Right cardiac atrium (tissue), 5 donors: Measurements from ENCODE around the gene ZNF785. TPM values are rescaled to one million over a fixed set of nuclear protein-coding genes. Genes with fewer than 3 reads are reported as not detected.
"Not testable (repeated sequence)": the region's sequence is repeated elsewhere in the genome, so short reads cannot be mapped to it uniquely, and the experiment has no call there.

Experiments
- ATAC-seq, 2 donors: fragments of 200-7000 bp; cut with Tn5 transposase; one replicate each; pipeline versions ENCODE4 v1.8.0 to v1.9.1; 2020; ENCODE audit warnings: moderate library complexity in 2 of 2, mild to moderate bottlenecking in 1 of 2
- DNase-seq, 3 donors: peaks; one replicate each; pipeline ENCODE4 v3.0.0-alpha.2; 2020
- H3K27ac ChIP-seq: one replicate; pipeline ENCODE4 v1.5.1; 2013; ENCODE audit warnings: mild to moderate bottlenecking, low read length, control low read depth, moderate library complexity
- H3K27me3 ChIP-seq: one replicate; pipeline ENCODE4 v1.6.1; 2013; ENCODE audit not compliant: control insufficient read depth, insufficient read depth
- H3K4me1 ChIP-seq: one replicate; pipeline ENCODE4 v1.6.1; 2013; ENCODE audit warnings: low read length; ENCODE audit not compliant: control insufficient read depth, insufficient read depth
- H3K4me3 ChIP-seq: one replicate; pipeline ENCODE4 v1.5.1; 2013; ENCODE audit warnings: low read length, control low read depth
- H3K9me3 ChIP-seq: one replicate; pipeline ENCODE4 v1.6.1; 2013; ENCODE audit warnings: low read length; ENCODE audit not compliant: control insufficient read depth
- WGBS: extraction: QIAGEN DNeasy Blood & Tissue Kit; methylation state at CpG from one replicate; pipeline ENCODE4 v1.1.7; 2013; 5-methylcytosine and 5-hydroxymethylcytosine counted together
- intact Hi-C, 4 donors: fragments of 100-400 bp; cut with DNase I; formaldehyde crosslinking; loops; one replicate each; pipeline versions ENCODE4 v1.11.0 to v1.14.0; 2022 to 2023
- polyA plus RNA-seq: library from polyadenylated mRNA; stranded (reverse); fragments of 200-250 nt; gene quantifications from one replicate; pipeline ENCODE4 v1.2.3, GENCODE V29; 2013
- total RNA-seq, 4 donors: library from RNA; stranded (reverse); fragmentation: NEBNext Ultra II Directional; extraction: Animal tissue kit (Norgen Biotek cat#: 25700); gene quantifications; one replicate each; pipeline ENCODE4 v1.2.1, GENCODE V29; 2021
- donor health status: healthy with polysubstance abuse.
- donor health status: DM: no; HTN: yes; CAD: no.
- donor health status: DM: no; HTN: no; CAD: no.
- donor health status: DM: no; HTN: yes; CAD: no; lungs with severe emphysema.
- donor health status: DM: yes; HTN: yes; CAD: no.

ZNF785 gene
- total and polyA plus RNA-seq, 5 donors, result 4.3 to 9.7 (median 9.0) TPM

DNA sequence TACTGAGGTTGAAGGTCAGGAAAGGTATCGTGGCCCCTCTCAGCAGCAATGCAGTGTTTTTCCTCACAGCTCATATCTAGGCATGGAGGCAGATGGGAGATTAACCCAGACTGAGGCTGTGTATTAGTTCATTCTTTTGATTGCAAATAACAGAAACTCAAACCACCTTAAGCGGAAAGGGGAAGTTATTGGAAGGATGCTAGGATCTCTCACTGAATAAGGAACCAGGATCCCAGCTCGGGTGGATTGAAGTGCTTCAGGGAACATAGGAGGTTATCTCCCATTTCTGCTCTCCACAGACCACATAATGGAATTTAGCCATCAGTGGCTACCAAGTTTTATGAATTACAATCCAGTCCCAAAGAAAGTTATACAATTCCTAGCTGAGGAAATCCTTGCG lies 16.5 kb upstream of the ZNF785 start:
- no peak overlapping the region for H3K27ac ChIP-seq
- intact Hi-C loops, result loop anchor here in 2 of 4 donors (10.0 kb wide), 2 partner anchors 157 to 167 kb away; partner anchors contain the start of genes DCTPP1 (in 1 of the 2) and SEPHS2 (in 1 of the 2)
- WGBS, result 80% methylated on average over 4 of the region's 4 CpGs
- no peak for DNase-seq
- H3K4me1 ChIP-seq, result no peaks in the 10 kb centered on the region
- no peak overlapping the region for H3K4me3 ChIP-seq
- no peaks in the 10 kb centered on the region for H3K27me3 ChIP-seq
- no peak for ATAC-seq
- H3K9me3 ChIP-seq, result no peaks in the 10 kb centered on the region

DNA sequence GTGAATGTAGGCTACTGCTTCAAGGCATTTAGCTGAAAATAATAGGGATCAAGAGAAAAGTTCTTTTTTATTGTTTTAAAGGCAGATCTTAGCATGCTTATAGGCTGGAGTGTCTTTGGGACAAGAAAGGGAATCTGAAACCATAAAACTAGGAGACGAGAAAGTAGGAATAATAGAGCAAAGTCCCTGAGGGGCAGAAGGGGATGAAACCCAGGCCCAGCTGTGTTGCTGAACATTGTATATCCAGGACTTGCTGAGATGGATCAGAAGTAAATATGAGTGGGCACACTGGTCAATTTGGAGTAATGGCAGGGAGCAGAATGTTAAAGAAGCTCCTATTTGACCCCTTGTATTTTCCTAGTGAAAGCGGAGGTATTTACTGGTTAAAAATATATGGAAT lies 15.4 kb upstream of the ZNF785 start:
- no peaks in the 10 kb centered on the region for H3K27me3 ChIP-seq
- 96% methylated on average over 2 of the region's 2 CpGs for WGBS
- H3K4me3 ChIP-seq, result no peak overlapping the region
- DNase-seq (no peak), ATAC-seq (no peak)
- intact Hi-C loops, result loop anchor here in 2 of 4 donors (10.0 kb wide), 2 partner anchors 156 to 166 kb away; partner anchors contain the start of genes DCTPP1 (in 1 of the 2) and SEPHS2 (in 1 of the 2)
- H3K4me1 ChIP-seq, result no peaks in the 10 kb centered on the region
- H3K9me3 ChIP-seq, result no peaks in the 10 kb centered on the region
- no peak overlapping the region for H3K27ac ChIP-seq

DNA sequence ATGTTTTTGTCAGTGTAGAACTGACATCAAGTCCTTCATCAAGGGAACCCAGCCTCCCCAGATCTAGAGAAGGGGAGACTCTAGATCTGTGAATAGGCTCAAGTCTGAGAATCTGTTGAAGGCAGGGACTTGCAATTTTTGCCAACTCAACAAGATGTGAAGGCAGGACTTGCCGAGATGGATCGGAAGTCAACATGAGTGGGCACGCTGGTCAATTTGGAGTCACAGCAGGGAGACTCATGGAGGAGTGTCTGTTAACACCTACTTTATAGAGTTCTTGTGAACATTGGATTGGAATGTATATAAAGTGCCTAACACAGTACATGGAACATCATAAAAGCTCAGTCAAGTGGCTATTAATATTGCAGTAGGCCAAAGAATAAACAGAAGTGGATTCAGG lies 14.7 kb upstream of the ZNF785 start:
- intact Hi-C loops, result loop anchor here in 2 of 4 donors (10.0 kb wide), 2 partner anchors 155 to 165 kb away; partner anchors contain the start of genes DCTPP1 (in 1 of the 2) and SEPHS2 (in 1 of the 2)
- 96% methylated on average over 3 of the region's 3 CpGs for WGBS
- Histone ChIP-seq H3K4me3 (no peak overlapping the region), H3K9me3 (no peaks in the 10 kb centered on the region), H3K4me1 (no peaks in the 10 kb centered on the region), H3K27ac (no peak overlapping the region), H3K27me3 (no peaks in the 10 kb centered on the region)
- no peak for ATAC-seq
- no peak for DNase-seq

DNA sequence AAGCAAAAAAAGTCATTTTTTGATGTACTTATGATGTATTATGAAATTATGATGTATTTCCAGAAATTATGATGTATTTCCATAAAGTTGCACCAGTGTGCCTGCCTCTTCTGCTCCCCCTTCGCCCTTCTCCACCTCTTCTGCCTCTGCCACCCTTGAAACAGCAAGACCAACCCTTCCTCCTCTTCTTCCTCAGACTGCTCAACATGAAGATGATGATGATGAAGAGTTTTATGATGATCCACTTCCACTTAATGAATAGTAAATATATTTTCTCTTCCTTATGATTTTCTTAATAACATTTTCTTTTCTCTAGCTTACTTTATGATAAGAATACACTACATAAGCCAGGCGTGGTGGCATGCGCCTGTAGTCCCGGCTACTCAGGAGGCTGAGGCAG lies 7.4 kb upstream of the ZNF785 start:
- 95% methylated on average over 4 of the region's 4 CpGs for WGBS
- intact Hi-C loops, result no loop called here
- Histone ChIP-seq H3K27me3 (no peaks in the 10 kb centered on the region), H3K4me3 (no peak overlapping the region), H3K9me3 (no peaks in the 10 kb centered on the region), H3K27ac (no peak overlapping the region), H3K4me1 (no peaks in the 10 kb centered on the region)
- ATAC-seq, result no peak
- no peak for DNase-seq

DNA sequence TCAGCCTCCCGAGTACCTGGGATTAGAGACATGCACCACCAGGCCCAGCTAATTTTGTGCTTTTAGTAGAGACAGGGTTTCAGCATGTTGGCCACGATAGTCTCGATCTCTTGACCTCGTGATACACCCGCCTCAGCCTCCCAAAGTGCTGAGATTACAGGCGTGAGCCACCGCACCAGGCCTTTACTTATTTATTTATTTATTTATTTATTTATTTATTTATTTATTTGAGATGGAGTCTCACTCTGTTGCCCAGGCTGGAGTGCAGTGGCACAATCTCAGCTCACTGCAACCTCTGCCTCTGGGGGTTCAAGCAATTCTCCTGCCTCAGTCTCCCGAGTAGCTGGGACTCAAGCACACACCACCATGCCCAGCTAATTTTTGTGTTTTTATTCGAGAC lies 5.4 kb upstream of the ZNF785 start:
- WGBS, result 97% methylated on average over 9 of the region's 9 CpGs

DNA sequence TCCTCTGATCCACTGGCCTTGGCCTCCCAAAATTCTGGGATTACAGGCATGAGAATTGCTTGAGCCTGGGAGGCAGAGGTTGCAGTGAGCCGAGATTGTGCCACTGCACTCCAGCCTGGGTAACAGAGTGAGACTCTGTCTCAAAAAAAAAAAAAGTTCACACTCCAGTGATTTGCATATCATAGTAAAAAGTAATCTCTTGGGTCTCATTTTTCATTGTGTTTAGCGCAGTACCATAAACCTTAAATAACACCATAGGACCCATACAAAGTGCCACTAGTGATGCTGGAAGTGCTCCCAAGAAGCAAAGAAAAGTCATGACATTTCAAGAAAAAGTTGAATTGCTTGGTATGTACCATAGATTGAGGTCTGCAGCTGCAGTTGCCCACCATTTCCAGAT lies 4.1 kb upstream of the ZNF785 start:
- not testable (repeated sequence) for H3K27ac ChIP-seq, H3K27me3 ChIP-seq, H3K9me3 ChIP-seq, H3K4me1 ChIP-seq, ATAC-seq, H3K4me3 ChIP-seq, DNase-seq
- intact Hi-C loops, result loop anchor here in 1 of 4 donors (10.0 kb wide), 1 partner anchor 55 kb away; the partner anchor contains the start of gene ZNF747
- 93% methylated on average over 2 of the region's 2 CpGs for WGBS

More for the DNA sequence above, 5.4 kb upstream of the ZNF785 start:
- H3K27ac ChIP-seq, H3K4me3 ChIP-seq, intact Hi-C loops, DNase-seq, H3K27me3 ChIP-seq, H3K9me3 ChIP-seq, H3K4me1 ChIP-seq, ATAC-seq: not testable (repeated sequence)

DNA sequence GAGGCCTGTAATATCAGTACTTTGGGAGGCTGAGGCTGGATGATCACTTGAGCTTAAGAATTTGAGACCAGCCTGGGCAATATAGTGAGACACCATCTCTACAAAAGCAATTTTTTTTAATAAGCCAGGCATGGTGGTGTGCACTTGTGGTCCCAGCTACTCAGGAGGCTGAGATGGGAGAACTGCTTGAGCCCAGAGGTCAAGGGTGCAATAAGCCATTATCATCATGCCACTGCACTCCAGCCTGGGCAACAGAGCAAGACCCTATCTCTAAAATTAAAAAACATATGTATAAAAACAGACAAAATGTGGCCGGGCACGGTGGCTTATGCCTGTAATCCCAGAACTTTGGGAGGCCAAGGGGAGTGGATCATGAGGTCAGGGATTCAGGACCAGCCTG lies 3.2 kb upstream of the ZNF785 start:
- no peak for DNase-seq
- no peak for ATAC-seq
- H3K4me3 ChIP-seq, result no peak overlapping the region
- intact Hi-C loops, result loop anchor here in 1 of 4 donors (10.0 kb wide), 1 partner anchor 54 kb away; the partner anchor contains the start of gene ZNF747
- H3K27ac ChIP-seq, result no peak overlapping the region
- 90% methylated on average over 2 of the region's 2 CpGs for WGBS
- H3K27me3 ChIP-seq, result no peaks in the 10 kb centered on the region
- H3K4me1 ChIP-seq, result no peaks in the 10 kb centered on the region
- H3K9me3 ChIP-seq, result no peaks in the 10 kb centered on the region

DNA sequence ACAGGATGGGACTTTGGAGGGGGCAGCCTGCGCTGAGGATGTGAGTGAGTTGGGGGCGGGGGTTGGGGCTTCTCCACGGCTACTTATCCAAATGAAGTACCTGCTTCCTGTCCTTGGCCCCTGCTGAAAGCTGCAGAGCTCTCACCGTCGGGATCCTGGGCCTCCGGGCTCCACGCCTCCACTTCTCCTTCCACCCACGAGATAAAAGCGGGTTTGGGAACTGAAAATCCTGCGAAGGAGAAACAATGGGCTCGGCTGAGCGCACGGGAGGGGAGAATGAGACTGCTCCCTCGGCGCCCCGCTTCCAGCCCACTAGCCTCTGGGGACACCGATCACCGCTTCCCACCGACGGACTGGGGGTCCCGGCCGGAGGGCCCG lies 486 bp downstream of the ZNF785 start:
- DNase-seq (peak in 1 of 3 donors; percentile 24), ATAC-seq (no peak)
- H3K4me1 ChIP-seq, result no peaks in the 10 kb centered on the region
- no peaks in the 10 kb centered on the region for H3K9me3 ChIP-seq
- H3K27ac ChIP-seq, result peak overlapping the region; percentile 71
- intact Hi-C loops, result loop anchor here in 1 of 4 donors (10.0 kb wide), 1 partner anchor 50 kb away; the partner anchor contains the start of gene ZNF747
- no peaks in the 10 kb centered on the region for H3K27me3 ChIP-seq
- under 1% methylated on average over 23 of the region's 23 CpGs for WGBS
- peak overlapping the region; percentile 49 for H3K4me3 ChIP-seq

DNA sequence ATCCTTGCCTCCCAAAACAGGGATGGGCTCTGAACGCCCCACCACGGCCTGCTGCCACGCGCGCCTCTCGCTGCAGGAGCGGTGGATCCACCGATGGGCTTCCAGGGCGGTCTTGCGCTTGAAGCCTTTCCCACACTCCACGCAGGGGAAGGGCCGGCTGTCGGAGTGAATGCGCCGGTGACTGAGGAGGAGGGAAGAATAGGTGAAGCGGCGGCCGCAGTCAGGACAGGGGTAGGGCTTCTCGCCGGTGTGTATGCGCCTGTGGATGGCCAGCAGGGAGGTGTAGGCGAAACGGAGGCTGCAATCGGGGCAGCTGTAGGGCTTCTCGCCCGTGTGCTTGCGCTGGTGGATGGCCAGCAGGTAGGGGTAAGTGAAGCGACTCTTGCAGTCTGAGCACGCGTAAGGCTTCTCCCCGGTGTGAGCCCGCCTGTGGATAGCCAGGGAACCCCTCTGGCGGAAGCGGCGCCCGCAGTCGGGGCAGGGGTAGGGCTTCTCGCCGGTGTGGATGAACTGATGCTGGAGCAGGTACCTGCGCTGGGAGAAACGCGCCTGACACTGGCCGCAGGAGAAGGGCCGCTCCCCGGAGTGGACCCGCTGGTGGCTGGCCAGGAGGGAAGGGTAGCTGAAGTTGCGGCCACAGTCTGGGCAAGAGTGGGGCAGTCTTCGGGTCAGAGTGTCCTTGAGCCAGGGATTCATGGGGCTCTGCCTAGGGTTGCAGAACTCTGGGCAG lies 2.7 kb downstream of the ZNF785 start:
- H3K27me3 ChIP-seq, result no peaks in the 10 kb centered on the region
- no peak for ATAC-seq
- 96% methylated on average over 48 of the region's 48 CpGs for WGBS

DNA sequence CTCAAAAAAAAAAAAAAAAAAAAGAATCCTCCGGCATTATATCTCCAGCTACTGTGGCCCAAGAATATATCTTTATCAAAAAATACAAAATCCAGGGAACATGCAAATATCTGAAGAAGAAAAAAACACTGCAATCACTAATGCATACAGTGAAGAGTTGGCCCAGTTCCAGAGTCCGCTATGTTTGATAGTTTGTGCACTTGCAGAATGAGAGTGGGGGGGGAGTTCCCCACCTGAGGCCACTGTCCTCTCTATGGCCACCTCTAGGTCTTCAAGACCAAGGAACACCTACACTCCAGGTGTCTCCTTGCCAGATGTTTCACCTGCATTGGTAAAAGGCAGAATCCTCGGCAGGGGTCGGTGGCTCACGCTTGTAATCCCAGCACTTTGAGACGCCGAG lies 4.0 kb downstream of the ZNF785 start:
- no peaks in the 10 kb centered on the region for H3K4me1 ChIP-seq

More for the DNA sequence above, 2.7 kb downstream of the ZNF785 start:
- no peak overlapping the region for H3K27ac ChIP-seq
- intact Hi-C loops, result loop anchor here in 1 of 4 donors (10.0 kb wide), 1 partner anchor 48 kb away; the partner anchor contains the start of gene ZNF747
- no peaks in the 10 kb centered on the region for H3K9me3 ChIP-seq
- no peaks in the 10 kb centered on the region for H3K4me1 ChIP-seq
- DNase-seq, result no peak
- H3K4me3 ChIP-seq, result no peak overlapping the region

DNA sequence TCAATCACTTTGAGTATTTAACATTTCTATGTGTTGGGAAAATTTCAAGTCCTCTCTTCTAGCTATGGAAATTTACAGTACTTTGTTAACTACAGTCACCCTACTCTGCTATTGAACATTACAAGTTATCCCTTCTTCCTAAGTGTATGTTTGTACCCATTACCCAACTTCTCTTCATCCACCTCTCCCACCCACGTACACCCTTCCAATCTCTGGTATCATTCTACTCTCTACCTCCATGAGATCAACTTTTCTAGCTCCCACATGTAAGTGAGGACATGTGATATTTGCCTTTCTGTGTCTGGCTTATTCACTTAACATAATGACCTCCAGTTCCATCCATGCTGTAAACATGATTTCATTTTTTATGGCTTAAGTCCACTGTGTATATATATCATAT lies 10.8 kb downstream of the ZNF785 start:
- Histone ChIP-seq H3K4me3 (no peak overlapping the region), H3K4me1 (no peaks in the 10 kb centered on the region), H3K9me3 (no peaks in the 10 kb centered on the region), H3K27me3 (no peaks in the 10 kb centered on the region), H3K27ac (no peak overlapping the region)
- ATAC-seq (no peak), DNase-seq (no peak)
- 85% methylated on average over 1 of the region's 1 CpG for WGBS
- intact Hi-C loops, result no loop called here

More for the DNA sequence above, 4.0 kb downstream of the ZNF785 start:
- H3K4me3 ChIP-seq, result no peak overlapping the region
- intact Hi-C loops, result loop anchor here in 1 of 4 donors (10.0 kb wide), 1 partner anchor 47 kb away; the partner anchor contains the start of gene ZNF747
- no peak overlapping the region for H3K27ac ChIP-seq
- DNase-seq (no peak), ATAC-seq (no peak)
- H3K27me3 ChIP-seq, result no peaks in the 10 kb centered on the region
- WGBS, result 84% methylated on average over 7 of the region's 7 CpGs
- no peaks in the 10 kb centered on the region for H3K9me3 ChIP-seq
